Caco-2 (cell line): Measurements from ENCODE around the gene CNTRL. TPM values are rescaled to one million over a fixed set of nuclear protein-coding genes. Genes with fewer than 3 reads are reported as not detected.

ENCODE experiments used
- BruUV-seq: library from RNA; stranded (reverse); fragments of 400-500 nt; replicated peaks from 2 replicates; lab custom pipeline; 2021; lab: Mats Ljungman, UMichigan
- CTCF ChIA-PET: fragments of 300-600 bp; sonication (Branson Sonifier 250); formaldehyde crosslinking; loops from one replicate; lab custom pipeline; 2022; ENCODE audit warnings: antibody characterized with exemption; lab: Charles Lee
- POLR2A ChIA-PET: fragments of 300-600 bp; sonication (Branson Sonifier 250); formaldehyde crosslinking; loops from one replicate; lab custom pipeline; 2022; ENCODE audit warnings: antibody characterized with exemption; lab: Charles Lee
- DNase-seq, 2 experiments: peaks; one replicate each; pipeline versions ENCODE4 v3.0.0 to v3.0.0-alpha.2; 2020 to 2022
- H3K27me3 ChIP-seq: replicated peaks from 2 replicates; pipeline ENCODE4 v1.6.0; 2011; ENCODE audit warnings: low read length; ENCODE audit not compliant: control insufficient read depth, insufficient read depth
- H3K36me3 ChIP-seq: 2 replicates; pipeline ENCODE4 v1.5.1; 2011; ENCODE audit warnings: low read length; ENCODE audit not compliant: control insufficient read depth, insufficient read depth
- H3K4me1 ChIP-seq: fragments of 250-450 bp; sonication (Bioruptor Pico); 2 replicates; pipeline ENCODE4 v1.5.1; 2020; ENCODE audit warnings: mild to moderate bottlenecking
- H3K4me3 ChIP-seq: 2 replicates; pipeline ENCODE4 v1.5.1; 2011; ENCODE audit warnings: low read depth, mild to moderate bottlenecking, control low read depth, low read length
- H3K9me3 ChIP-seq: fragments of 250-450 bp; sonication (Bioruptor Pico); 2 replicates; pipeline ENCODE4 v1.5.1; 2020; ENCODE audit warnings: mild to moderate bottlenecking, moderate library complexity
- H3K27ac Mint-ChIP-seq: one replicate; pipeline ENCODE4 v1.8.0; 2022; ENCODE audit warnings: mixed read lengths; ENCODE audit not compliant: unreplicated experiment
- H3K27me3 Mint-ChIP-seq: one replicate; pipeline ENCODE4 v1.8.0; 2022; ENCODE audit warnings: mixed read lengths; ENCODE audit not compliant: insufficient read depth, unreplicated experiment
- H3K36me3 Mint-ChIP-seq: one replicate; pipeline ENCODE4 v1.8.0; 2022; ENCODE audit warnings: mild to moderate bottlenecking, mixed read lengths; ENCODE audit not compliant: insufficient read depth, unreplicated experiment
- H3K4me1 Mint-ChIP-seq: one replicate; pipeline ENCODE4 v1.8.0; 2022; ENCODE audit warnings: low read depth, mixed read lengths; ENCODE audit not compliant: unreplicated experiment
- H3K4me3 Mint-ChIP-seq: one replicate; pipeline ENCODE4 v1.8.0; 2022; ENCODE audit warnings: mild to moderate bottlenecking, moderate library complexity, mixed read lengths; ENCODE audit not compliant: unreplicated experiment
- H3K9me3 Mint-ChIP-seq: one replicate; pipeline ENCODE4 v1.8.0; 2022; ENCODE audit warnings: mixed read lengths; ENCODE audit not compliant: unreplicated experiment
- intact Hi-C: fragments of 100-400 bp; cut with micrococcal nuclease; formaldehyde crosslinking; loops from one replicate; pipeline ENCODE4 v1.10.0; 2022; ENCODE audit not compliant: unreplicated experiment
- total RNA-seq: library from RNA; stranded (reverse); gene quantifications from 2 replicates; pipeline ENCODE4 v1.2.3, GENCODE V29; 2022
- TF ChIP-seq, protein P1 (sequence below), 2 experiments: fragments of 200-600 bp in 1 of 2; IDR thresholded peaks; 1 replicate in 1 of 2; 2 replicates in 1 of 2; pipeline versions ENCODE4 v1.5.1 to v1.8.0; 2011 to 2022; ENCODE audit warnings: antibody characterized with exemption in 1 of 2, control low read depth in 1 of 2, inconsistent platforms in 1 of 2, low read depth in 1 of 2, low read length in 1 of 2, mild to moderate bottlenecking in 1 of 2, moderate library complexity in 1 of 2; ENCODE audit not compliant: insufficient read depth in 1 of 2, severe bottlenecking in 1 of 2, unreplicated experiment in 1 of 2

CNTRL gene
- total RNA-seq, 1 experiment from 2014 or later: 12.0 TPM

DNA sequence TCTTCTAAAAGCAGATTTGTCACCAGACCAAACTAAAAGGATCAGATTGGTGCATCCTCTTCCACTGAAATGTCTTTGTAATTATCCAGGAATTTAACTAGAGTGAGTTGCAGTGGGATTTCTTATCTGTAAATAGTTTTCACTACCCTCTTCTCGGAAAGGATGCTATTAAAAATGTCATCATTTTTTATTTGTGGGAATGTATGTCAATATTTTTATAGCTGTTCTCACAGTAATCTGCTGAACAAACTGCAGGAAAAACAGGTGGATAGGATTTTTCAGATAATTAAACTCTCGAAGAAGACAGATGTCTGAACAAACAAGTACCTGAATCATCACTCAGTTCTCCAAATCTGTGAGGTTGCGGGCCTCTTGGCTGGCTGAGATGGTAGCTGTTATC is 64.2 kb downstream of the CNTRL start:
- no peaks in the 10 kb centered on the region for H3K9me3 Mint-ChIP-seq
- TF ChIP-seq, protein P1, sequence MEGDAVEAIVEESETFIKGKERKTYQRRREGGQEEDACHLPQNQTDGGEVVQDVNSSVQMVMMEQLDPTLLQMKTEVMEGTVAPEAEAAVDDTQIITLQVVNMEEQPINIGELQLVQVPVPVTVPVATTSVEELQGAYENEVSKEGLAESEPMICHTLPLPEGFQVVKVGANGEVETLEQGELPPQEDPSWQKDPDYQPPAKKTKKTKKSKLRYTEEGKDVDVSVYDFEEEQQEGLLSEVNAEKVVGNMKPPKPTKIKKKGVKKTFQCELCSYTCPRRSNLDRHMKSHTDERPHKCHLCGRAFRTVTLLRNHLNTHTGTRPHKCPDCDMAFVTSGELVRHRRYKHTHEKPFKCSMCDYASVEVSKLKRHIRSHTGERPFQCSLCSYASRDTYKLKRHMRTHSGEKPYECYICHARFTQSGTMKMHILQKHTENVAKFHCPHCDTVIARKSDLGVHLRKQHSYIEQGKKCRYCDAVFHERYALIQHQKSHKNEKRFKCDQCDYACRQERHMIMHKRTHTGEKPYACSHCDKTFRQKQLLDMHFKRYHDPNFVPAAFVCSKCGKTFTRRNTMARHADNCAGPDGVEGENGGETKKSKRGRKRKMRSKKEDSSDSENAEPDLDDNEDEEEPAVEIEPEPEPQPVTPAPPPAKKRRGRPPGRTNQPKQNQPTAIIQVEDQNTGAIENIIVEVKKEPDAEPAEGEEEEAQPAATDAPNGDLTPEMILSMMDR (IDR thresholded peaks at IDR 0.05; ENCODE audit: insufficient read depth in 1 of 2, low read depth in 1 of 2, low read length in 1 of 2, severe bottlenecking in 1 of 2, unreplicated experiment in 1 of 2): no peak
- Histone ChIP-seq H3K4me3 (no peak overlapping the region), H3K36me3 (no peaks in the 10 kb centered on the region), H3K9me3 (no peaks in the 10 kb centered on the region), H3K4me1 (no peaks in the 10 kb centered on the region), H3K27me3 (no peaks in the 10 kb centered on the region)
- no peaks in the 10 kb centered on the region for H3K4me1 Mint-ChIP-seq
- H3K27ac Mint-ChIP-seq: no peak overlapping the region
- intact Hi-C loops: no loop called here
- H3K36me3 Mint-ChIP-seq: peaks cover 6% of the 10 kb centered on the region
- ChIA-PET CTCF (no interaction called here), POLR2A (no interaction called here)
- H3K27me3 Mint-ChIP-seq: no peaks in the 10 kb centered on the region
- no peak overlapping the region for H3K4me3 Mint-ChIP-seq
- no peak for DNase-seq
- no TSS peak for BruUV-seq

- BruUV-seq: no TSS peak
- Mint-ChIP-seq H3K27me3 (no peaks in the 10 kb centered on the region), H3K9me3 (no peaks in the 10 kb centered on the region), H3K4me3 (no peak overlapping the region), H3K27ac (no peak overlapping the region), H3K4me1 (no peaks in the 10 kb centered on the region), H3K36me3 (peaks cover 6% of the 10 kb centered on the region)
- H3K9me3 ChIP-seq: no peaks in the 10 kb centered on the region
- POLR2A ChIA-PET: no interaction called here
- DNase-seq: no peak
- H3K36me3 ChIP-seq: no peaks in the 10 kb centered on the region
- no peaks in the 10 kb centered on the region for H3K27me3 ChIP-seq
- no peaks in the 10 kb centered on the region for H3K4me1 ChIP-seq
- intact Hi-C loops: no loop called here
- CTCF ChIA-PET: no interaction called here
- TF ChIP-seq, protein P1 (IDR thresholded peaks at IDR 0.05; ENCODE audit: insufficient read depth in 1 of 2, low read depth in 1 of 2, low read length in 1 of 2, severe bottlenecking in 1 of 2, unreplicated experiment in 1 of 2): no peak
- H3K4me3 ChIP-seq: no peak overlapping the region
Observed at GRCh38 chr9:121140162-121140561, 65.4 kb downstream of the CNTRL start.

DNA sequence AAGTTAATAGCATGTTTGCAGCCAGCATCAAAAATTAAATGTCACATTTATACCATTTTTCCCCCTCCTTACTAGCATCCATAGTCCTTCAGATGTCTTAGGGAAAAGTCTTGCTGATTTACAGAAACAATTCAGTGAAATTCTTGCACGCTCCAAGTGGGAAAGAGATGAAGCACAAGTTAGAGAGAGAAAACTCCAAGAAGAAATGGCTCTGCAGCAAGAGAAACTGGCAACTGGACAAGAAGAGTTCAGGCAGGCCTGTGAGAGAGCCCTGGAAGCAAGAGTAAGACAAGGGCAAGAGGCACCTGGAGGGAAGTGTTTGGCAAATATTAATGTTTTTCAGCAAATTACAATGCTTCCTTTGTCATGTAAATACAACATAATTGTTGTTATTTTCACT is 66.6 kb downstream of the CNTRL start:
- Histone ChIP-seq H3K36me3 (no peaks in the 10 kb centered on the region), H3K4me1 (no peaks in the 10 kb centered on the region), H3K27me3 (no peaks in the 10 kb centered on the region), H3K4me3 (no peak overlapping the region), H3K9me3 (no peaks in the 10 kb centered on the region)
- Mint-ChIP-seq H3K27ac (no peak overlapping the region), H3K9me3 (no peaks in the 10 kb centered on the region), H3K27me3 (no peaks in the 10 kb centered on the region), H3K4me1 (no peaks in the 10 kb centered on the region), H3K4me3 (no peak overlapping the region), H3K36me3 (peaks cover 6% of the 10 kb centered on the region)
- no peak for DNase-seq
- TF ChIP-seq, protein P1 (IDR thresholded peaks at IDR 0.05; ENCODE audit: insufficient read depth in 1 of 2, low read depth in 1 of 2, low read length in 1 of 2, severe bottlenecking in 1 of 2, unreplicated experiment in 1 of 2): no peak
- CTCF ChIA-PET: no interaction called here
- no TSS peak for BruUV-seq
- intact Hi-C loops: no loop called here
- POLR2A ChIA-PET: no interaction called here
